Endodermal cell (in vitro differentiated cells): ENCODE data around the gene FLYWCH2. TPM values are rescaled to one million over a fixed set of nuclear protein-coding genes. Genes with fewer than 3 reads are reported as not detected.

Experiments
- DNase-seq: peaks from one replicate; pipeline ENCODE4 v3.0.0-alpha.2; 2017
- H3K27ac ChIP-seq: 2 replicates; pipeline ENCODE4 v1.5.1; 2013; ENCODE audit warnings: mild to moderate bottlenecking, low read depth, low read length, moderate library complexity
- H3K27me3 ChIP-seq: 2 replicates; pipeline ENCODE4 v1.6.1; 2013; ENCODE audit warnings: mild to moderate bottlenecking, low read length, moderate library complexity; ENCODE audit not compliant: insufficient read depth, control insufficient read depth, poor library complexity, severe bottlenecking
- H3K36me3 ChIP-seq: 2 replicates; pipeline ENCODE4 v1.7.0; 2013; ENCODE audit warnings: mild to moderate bottlenecking, low read length, moderate library complexity; ENCODE audit not compliant: control insufficient read depth, insufficient read depth
- H3K4me1 ChIP-seq: one replicate; pipeline ENCODE4 v1.7.0; 2013; ENCODE audit warnings: low read length; ENCODE audit not compliant: control insufficient read depth, insufficient read depth
- H3K4me3 ChIP-seq: 2 replicates; pipeline ENCODE4 v1.5.1; 2013; ENCODE audit warnings: mild to moderate bottlenecking, low read length, moderate library complexity
- H3K9ac ChIP-seq: 2 replicates; pipeline ENCODE4 v1.6.1; 2013; ENCODE audit warnings: mild to moderate bottlenecking, low read length, moderate library complexity; ENCODE audit not compliant: poor library complexity, severe bottlenecking; ENCODE audit errors: extremely low read depth
- H3K9me3 ChIP-seq: 2 replicates; pipeline ENCODE4 v1.6.1; 2013; ENCODE audit warnings: mild to moderate bottlenecking, low read length, moderate library complexity; ENCODE audit not compliant: control insufficient read depth
- H3K27ac Mint-ChIP-seq: 2 replicates; pipeline ENCODE4 v1.8.0; 2020; ENCODE audit warnings: mixed read lengths
- H3K27me3 Mint-ChIP-seq: 2 replicates; pipeline ENCODE4 v1.8.0; 2021; ENCODE audit warnings: mild to moderate bottlenecking, mixed read lengths; ENCODE audit not compliant: insufficient read depth
- H3K36me3 Mint-ChIP-seq: 2 replicates; pipeline ENCODE4 v1.8.0; 2020; ENCODE audit warnings: low read depth, mixed read lengths
- H3K4me1 Mint-ChIP-seq: 2 replicates; pipeline ENCODE4 v1.8.0; 2020; ENCODE audit warnings: mixed read lengths
- H3K4me3 Mint-ChIP-seq: 2 replicates; pipeline ENCODE4 v1.8.0; 2020; ENCODE audit warnings: mild to moderate bottlenecking, moderate library complexity, mixed read lengths
- H3K9me3 Mint-ChIP-seq: 2 replicates; pipeline ENCODE4 v1.8.0; 2020; ENCODE audit warnings: mild to moderate bottlenecking, mixed read lengths
- CTCF ChIP-seq: fragments of 200-600 bp; sonication (generic); conservative IDR thresholded peaks from 2 replicates; pipeline ENCODE4 v1.5.0; 2021; ENCODE audit warnings: antibody characterized with exemption, mild to moderate bottlenecking
- WGBS, 2 experiments: methylation state at CpG; one replicate each; pipeline versions ENCODE4 v1.1.5 to v1.1.7; 2013; ENCODE audit warnings: missing lambda C conversion rate in 2 of 2, mixed read lengths in 1 of 2; ENCODE audit not compliant: insufficient coverage in 1 of 2, insufficient read length in 1 of 2; 5-methylcytosine and 5-hydroxymethylcytosine counted together
- long read RNA-seq, 4 experiments: library from polyadenylated mRNA in 2 of 4; library from RNA in 1 of 4; library from capped mRNA in 1 of 4; stranded (forward) in 3 of 4; unstranded in 1 of 4; transcript quantifications; one replicate each; pipeline ENCODE4 v2.0.0, GENCODE V29; 2020 to 2021; ENCODE audit warnings: inconsistent platforms in 1 of 4
- polyA plus RNA-seq, 2 experiments: library from polyadenylated mRNA; stranded (reverse); fragments of 50-300 nt; gene quantifications; one replicate each; pipeline ENCODE4 v1.2.3, GENCODE V29; 2013
- total RNA-seq, 2 donors: library from RNA; stranded (reverse); fragmentation: NEBNext Ultra II Directional in 1 of 2; extraction: Animal tissue kit (Norgen Biotek cat#: 25700) in 1 of 2; gene quantifications; 2 replicates in 1 of 2; 3 replicates in 1 of 2; pipeline ENCODE4 v1.2.1, GENCODE V29; 2021

The FLYWCH2 gene
- 10 to 100 TPM; 30.9 to 35.5 TPM for total RNA-seq
- 17.2 TPM for polyA plus RNA-seq (2013, experiment 1 of 2)
- 16.3 TPM for polyA plus RNA-seq (2013, experiment 2 of 2)
- long read RNA-seq, experiment 1, transcript FLYWCH2-202 (4 exons, 1,036 nt) = major isoform, 12 of 22 reads
- long read RNA-seq, experiment 1, partial matches to known transcripts = 2 of 22 reads
- long read RNA-seq, experiment 1, other reads (novel, unspliced or antisense) = 8 of 22 reads
- long read RNA-seq, experiment 2, transcript FLYWCH2-202 (4 exons, 1,036 nt) = major isoform, 26 of 33 reads
- long read RNA-seq, experiment 2, partial matches to known transcripts = 1 of 33 reads
- long read RNA-seq, experiment 2, other reads (novel, unspliced or antisense) = 6 of 33 reads
- long read RNA-seq, experiment 3, transcript FLYWCH2-202 (4 exons, 1,036 nt) = major isoform, 35 of 43 reads
- long read RNA-seq, experiment 3, partial matches to known transcripts = 0 of 43 reads
- long read RNA-seq, experiment 3, other reads (novel, unspliced or antisense) = 7 of 43 reads
- long read RNA-seq, experiment 4, partial matches to known transcripts = 0 of 4 reads
- long read RNA-seq, experiment 4, other reads (novel, unspliced or antisense) = 3 of 4 reads

- no peaks in the 10 kb centered on the region for H3K36me3 Mint-ChIP-seq
- WGBS, 2 experiments = 0 to 1% methylated on average over 16 to 73 of the region's 73 CpGs
- H3K27ac Mint-ChIP-seq = peak within 1 kb of the TSS; percentile 97
- no peaks in the 10 kb centered on the region for H3K36me3 ChIP-seq
- peak within 1 kb of the TSS; percentile 91 for H3K4me3 ChIP-seq
- peaks cover 15% of the 10 kb centered on the region for H3K27me3 Mint-ChIP-seq
- DNase-seq = peak; percentile 100
- H3K27me3 ChIP-seq = no peaks in the 10 kb centered on the region
- no peaks in the 10 kb centered on the region for H3K4me1 ChIP-seq
- H3K4me1 Mint-ChIP-seq = peaks cover 6% of the 10 kb centered on the region
- peaks cover 7% of the 10 kb centered on the region for H3K9me3 ChIP-seq
- peak within 1 kb of the TSS; percentile 55 for H3K9ac ChIP-seq
- H3K4me3 Mint-ChIP-seq = peak within 1 kb of the TSS; percentile 72
- H3K27ac ChIP-seq = peak within 1 kb of the TSS; percentile 86
- TF ChIP-seq CTCF = peak; percentile 48
- H3K9me3 Mint-ChIP-seq = peaks cover 10% of the 10 kb centered on the region
Observed at GRCh38 chr16:2882650-2883457, at the start of gene FLYWCH2. FLYWCH2 (plus strand) TSS chr16:2883215; CDS start chr16:2896450, 13,235 bp downstream.

GRCh38 chr16:2833776-2834175, 49.2 kb upstream of the FLYWCH2 start:
- Mint-ChIP-seq H3K36me3 (no peaks in the 10 kb centered on the region), H3K4me3 (no peak overlapping the region), H3K4me1 (peaks cover 9% of the 10 kb centered on the region), H3K9me3 (no peaks in the 10 kb centered on the region), H3K27me3 (no peaks in the 10 kb centered on the region), H3K27ac (no peak overlapping the region)
- no peaks in the 10 kb centered on the region for H3K36me3 ChIP-seq
- H3K9ac ChIP-seq = no peak overlapping the region
- 81 to 87% methylated on average over 3 to 6 of the region's 7 CpGs for WGBS, 2 experiments
- peaks cover 6% of the 10 kb centered on the region for H3K4me1 ChIP-seq
- H3K9me3 ChIP-seq = no peaks in the 10 kb centered on the region
- no peak for TF ChIP-seq CTCF
- no peak overlapping the region for H3K27ac ChIP-seq
- no peak for DNase-seq
- no peaks in the 10 kb centered on the region for H3K27me3 ChIP-seq
- H3K4me3 ChIP-seq = no peak overlapping the region

- no peaks in the 10 kb centered on the region for H3K9me3 ChIP-seq
- no peak overlapping the region for H3K4me3 ChIP-seq
- no peaks in the 10 kb centered on the region for H3K27me3 Mint-ChIP-seq
- no peak overlapping the region for H3K4me3 Mint-ChIP-seq
- H3K36me3 Mint-ChIP-seq = no peaks in the 10 kb centered on the region
- no peak overlapping the region for H3K27ac ChIP-seq
- peaks cover 6% of the 10 kb centered on the region for H3K4me1 ChIP-seq
- H3K9me3 Mint-ChIP-seq = no peaks in the 10 kb centered on the region
- no peak for TF ChIP-seq CTCF
- H3K4me1 Mint-ChIP-seq = peaks cover 9% of the 10 kb centered on the region
- DNase-seq = no peak
- 91 to 100% methylated on average over 1 to 3 of the region's 3 CpGs for WGBS, 2 experiments
- no peaks in the 10 kb centered on the region for H3K27me3 ChIP-seq
- no peaks in the 10 kb centered on the region for H3K36me3 ChIP-seq
- no peak overlapping the region for H3K9ac ChIP-seq
- H3K27ac Mint-ChIP-seq = no peak overlapping the region
Observed at GRCh38 chr16:2834968-2835367, 48.0 kb upstream of the FLYWCH2 start.
